ENCODE measurements around the gene GYS1. TPM values are rescaled to one million over a fixed set of nuclear protein-coding genes. Genes with fewer than 3 reads are reported as not detected.

Gene GYS1
- total and polyA plus RNA-seq, 10 of the 15 experiments (the other 5 are each of a cell fraction or from before 2014, with no cell fraction given) = 3.7 to 62.0 (median 37.3) TPM

- no peak for TF ChIP-seq MEF2A (IDR thresholded peaks at IDR 0.05; ENCODE audit: insufficient read depth, low read depth, low read length)
- no peak; the same call in 1 of the 2 replicates for TF ChIP-seq HCFC1 (IDR thresholded peaks at IDR 0.05; ENCODE audit: low read length)
- TF ChIP-seq TCF12 (IDR thresholded peaks at IDR 0.05; ENCODE audit: low read depth, low read length) = peak; percentile 56; the same call in 1 of the 2 replicates
- no peak for TF ChIP-seq FOXK2 (IDR thresholded peaks at IDR 0.05)
- TF ChIP-seq, protein P1, sequence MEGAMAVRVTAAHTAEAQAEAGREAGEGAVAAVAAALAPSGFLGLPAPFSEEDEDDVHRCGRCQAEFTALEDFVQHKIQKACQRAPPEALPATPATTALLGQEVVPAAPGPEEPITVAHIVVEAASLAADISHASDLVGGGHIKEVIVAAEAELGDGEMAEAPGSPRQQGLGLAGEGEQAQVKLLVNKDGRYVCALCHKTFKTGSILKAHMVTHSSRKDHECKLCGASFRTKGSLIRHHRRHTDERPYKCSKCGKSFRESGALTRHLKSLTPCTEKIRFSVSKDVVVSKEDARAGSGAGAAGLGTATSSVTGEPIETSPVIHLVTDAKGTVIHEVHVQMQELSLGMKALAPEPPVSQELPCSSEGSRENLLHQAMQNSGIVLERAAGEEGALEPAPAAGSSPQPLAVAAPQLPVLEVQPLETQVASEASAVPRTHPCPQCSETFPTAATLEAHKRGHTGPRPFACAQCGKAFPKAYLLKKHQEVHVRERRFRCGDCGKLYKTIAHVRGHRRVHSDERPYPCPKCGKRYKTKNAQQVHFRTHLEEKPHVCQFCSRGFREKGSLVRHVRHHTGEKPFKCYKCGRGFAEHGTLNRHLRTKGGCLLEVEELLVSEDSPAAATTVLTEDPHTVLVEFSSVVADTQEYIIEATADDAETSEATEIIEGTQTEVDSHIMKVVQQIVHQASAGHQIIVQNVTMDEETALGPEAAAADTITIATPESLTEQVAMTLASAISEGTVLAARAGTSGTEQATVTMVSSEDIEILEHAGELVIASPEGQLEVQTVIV (IDR thresholded peaks at IDR 0.05; ENCODE audit: borderline replicate concordance, partially characterized antibody) = peak; percentile 10
- no peak for TF ChIP-seq NFYA (IDR thresholded peaks at IDR 0.05; ENCODE audit: borderline replicate concordance, low read depth, low read length)
- no peak; the same call in 1 of the 2 replicates for TF ChIP-seq SMARCA5 (IDR thresholded peaks at IDR 0.05)
- no peak for TF ChIP-seq RFX5 (IDR thresholded peaks at IDR 0.05; ENCODE audit: low read depth, low read length)
- no peak for TF ChIP-seq TCF3 (IDR thresholded peaks at IDR 0.05; ENCODE audit: borderline replicate concordance, insufficient read depth, low read depth, low read length)
- TF ChIP-seq CEBPZ (IDR thresholded peaks at IDR 0.05; ENCODE audit: low read depth, low read length) = no peak
- peak; percentile 45; the same call in 1 of the 2 replicates for TF ChIP-seq ATF7 (IDR thresholded peaks at IDR 0.05; ENCODE audit: low read depth)
- no peak for TF ChIP-seq JUNB (IDR thresholded peaks at IDR 0.05)
- TF ChIP-seq NR2C1 (IDR thresholded peaks at IDR 0.05) = peak; percentile 39; the same call in 1 of the 2 replicates
- TF ChIP-seq BMI1 (IDR thresholded peaks at IDR 0.05; ENCODE audit: borderline replicate concordance) = no peak
- TF ChIP-seq CEBPB (IDR thresholded peaks at IDR 0.05; ENCODE audit: borderline replicate concordance in 1 of 2, low read depth in 2 of 2, low read length in 2 of 2) = no peak
- TF ChIP-seq SRF (IDR thresholded peaks at IDR 0.05; ENCODE audit: low read depth in 2 of 2, low read length in 2 of 2) = no peak
- TF ChIP-seq ATF3 (IDR thresholded peaks at IDR 0.05; ENCODE audit: borderline replicate concordance, extremely low read depth, low read depth, low read length) = no peak
- TF ChIP-seq IKZF2 (IDR thresholded peaks at IDR 0.05) = peak; percentile 17 to 48; a peak in 3 of 4 replicates
- TF ChIP-seq DPF2 (IDR thresholded peaks at IDR 0.05) = peak; percentile 71; the same call in 1 of the 2 replicates
- no peak for TF ChIP-seq CHD1 (IDR thresholded peaks at IDR 0.05; ENCODE audit: low read depth, low read length)
- TF ChIP-seq ZNF207 (IDR thresholded peaks at IDR 0.05; ENCODE audit: borderline replicate concordance) = no peak
- no peak for TF ChIP-seq SUPT20H (IDR thresholded peaks at IDR 0.05; ENCODE audit: borderline replicate concordance, control insufficient read depth, low read depth, low read length)
- TF ChIP-seq EED (IDR thresholded peaks at IDR 0.05; ENCODE audit: low read depth) = no peak
- TF ChIP-seq PAX5 (IDR thresholded peaks at IDR 0.05; ENCODE audit: borderline replicate concordance, low read depth, low read length) = no peak
- no peak for TF ChIP-seq CREM (IDR thresholded peaks at IDR 0.05; ENCODE audit: low read depth)
- no peak for TF ChIP-seq NRF1 (conservative IDR thresholded peaks at IDR 0.05; ENCODE audit: low read depth, low read length)
Observed at GRCh38 chr19:48962029-48962848, 30.9 kb downstream of the GYS1 start (continued).

Measured in GM12878 (cell line).